Thymus (tissue), 11 donors: ENCODE results near the gene LRP3. TPM values are rescaled to one million over a fixed set of nuclear protein-coding genes. Genes with fewer than 3 reads are reported as not detected.

Experiments used
- DNase-seq, 9 donors: peaks; one replicate each; pipeline ENCODE4 v3.0.0-alpha.2; 2013; ENCODE audit warnings: low spot score in 9 of 9, low read depth in 6 of 9, missing footprints in 1 of 9
- H3K27ac ChIP-seq, 2 donors: one replicate each; pipeline ENCODE4 v1.5.1; 2013; ENCODE audit warnings: control low read depth in 1 of 2, low read depth in 1 of 2, low read length in 1 of 2, mild to moderate bottlenecking in 1 of 2, moderate library complexity in 1 of 2
- H3K27me3 ChIP-seq, 2 donors: one replicate each; pipeline ENCODE4 v1.5.1; 2013; ENCODE audit warnings: low read length in 1 of 2; ENCODE audit not compliant: control insufficient read depth in 2 of 2, insufficient read depth in 1 of 2
- H3K36me3 ChIP-seq, 2 donors: one replicate each; pipeline ENCODE4 v1.5.1; 2013; ENCODE audit warnings: low read length in 1 of 2, mild to moderate bottlenecking in 1 of 2, moderate library complexity in 1 of 2; ENCODE audit not compliant: control insufficient read depth in 2 of 2, insufficient read depth in 2 of 2
- H3K4me1 ChIP-seq, 2 donors: one replicate each; pipeline ENCODE4 v1.5.1; 2013; ENCODE audit warnings: low read length in 2 of 2; ENCODE audit not compliant: control insufficient read depth in 2 of 2, insufficient read depth in 2 of 2
- H3K4me3 ChIP-seq, 2 donors: one replicate each; pipeline ENCODE4 v1.5.1; 2013; ENCODE audit warnings: low read length in 2 of 2, control low read depth in 1 of 2, mild to moderate bottlenecking in 1 of 2
- H3K9me3 ChIP-seq, 2 donors: one replicate each; pipeline ENCODE4 v1.5.1; 2013; ENCODE audit warnings: low read length in 1 of 2, mild to moderate bottlenecking in 1 of 2; ENCODE audit not compliant: control insufficient read depth in 2 of 2, insufficient read depth in 1 of 2
- WGBS: extraction: QIAGEN DNeasy Blood & Tissue Kit; methylation state at CpG from one replicate; pipeline ENCODE4 v1.1.7; 2013; 5-methylcytosine and 5-hydroxymethylcytosine counted together
- polyA plus RNA-seq: library from polyadenylated mRNA; stranded (reverse); fragments of 200-250 nt; gene quantifications from one replicate; pipeline ENCODE4 v1.2.3, GENCODE V29; 2013
- total RNA-seq: library from RNA; stranded (reverse); fragments of 120-200 nt; gene quantifications from one replicate; pipeline ENCODE4 v1.2.4, GENCODE V29; 2013
- donor health status: healthy.

LRP3 gene
- total and polyA plus RNA-seq, 2 donors, result 2.6 to 4.0 TPM

- Histone ChIP-seq H3K36me3 (no peaks in the 10 kb centered on the region), H3K27me3 (peaks cover 53 to 54% of the 10 kb centered on the region in 2 donors), H3K4me1 (no peaks in the 10 kb centered on the region), H3K9me3 (no peaks in the 10 kb centered on the region), H3K27ac (no peak overlapping the region), H3K4me3 (no peak overlapping the region)
- DNase-seq, result no peak
- WGBS, result 95% methylated on average over 10 of the region's 10 CpGs
Observed at GRCh38 chr19:33196446-33197193, 2.5 kb downstream of the LRP3 start.

GRCh38 chr19:33197591-33198000 is 3.5 kb downstream of the LRP3 start:
- no peak for DNase-seq

GRCh38 chr19:33198169-33198568 is 4.0 kb downstream of the LRP3 start:
- 95% methylated on average over 7 of the region's 7 CpGs for WGBS
- no peaks in the 10 kb centered on the region for H3K9me3 ChIP-seq
- H3K4me3 ChIP-seq, result no peak overlapping the region
- no peak for DNase-seq
- H3K27me3 ChIP-seq, result peaks cover 38% of the 10 kb centered on the region in 2 donors
- no peaks in the 10 kb centered on the region for H3K36me3 ChIP-seq
- no peak overlapping the region for H3K27ac ChIP-seq
- H3K4me1 ChIP-seq, result no peaks in the 10 kb centered on the region

More at GRCh38 chr19:33197591-33198000, 3.5 kb downstream of the LRP3 start:
- H3K27me3 ChIP-seq, result peaks cover 44% of the 10 kb centered on the region in 2 donors
- H3K4me3 ChIP-seq, result no peak overlapping the region
- H3K27ac ChIP-seq, result no peak overlapping the region
- H3K4me1 ChIP-seq, result no peaks in the 10 kb centered on the region
- H3K9me3 ChIP-seq, result no peaks in the 10 kb centered on the region
- 95% methylated on average over 11 of the region's 11 CpGs for WGBS
- H3K36me3 ChIP-seq, result no peaks in the 10 kb centered on the region

GRCh38 chr19:33199441-33200265 is 5.5 kb downstream of the LRP3 start:
- Histone ChIP-seq H3K4me1 (no peaks in the 10 kb centered on the region), H3K27ac (no peak overlapping the region), H3K4me3 (no peak overlapping the region), H3K27me3 (peaks cover 23 to 30% of the 10 kb centered on the region in 2 donors), H3K9me3 (no peaks in the 10 kb centered on the region), H3K36me3 (no peaks in the 10 kb centered on the region)
- WGBS, result 84% methylated on average over 8 of the region's 8 CpGs
- DNase-seq, result no peak

- H3K27me3 ChIP-seq, result peaks cover 6 to 15% of the 10 kb centered on the region in 2 donors
- no peak overlapping the region for H3K27ac ChIP-seq
- WGBS, result 91% methylated on average over 6 of the region's 6 CpGs
- H3K36me3 ChIP-seq, result no peaks in the 10 kb centered on the region
- no peaks in the 10 kb centered on the region for H3K4me1 ChIP-seq
- no peaks in the 10 kb centered on the region for H3K9me3 ChIP-seq
- no peak for DNase-seq
- H3K4me3 ChIP-seq, result no peak overlapping the region
Observed at GRCh38 chr19:33201473-33201872, 7.3 kb downstream of the LRP3 start.

- no peak for DNase-seq
- Histone ChIP-seq H3K4me1 (no peaks in the 10 kb centered on the region), H3K9me3 (no peaks in the 10 kb centered on the region), H3K36me3 (no peaks in the 10 kb centered on the region), H3K4me3 (no peak overlapping the region), H3K27ac (no peak overlapping the region), H3K27me3 (peaks cover under 1 to 9% of the 10 kb centered on the region in 2 donors)
- 98% methylated on average over 15 of the region's 15 CpGs for WGBS
Observed at GRCh38 chr19:33201886-33202545, 7.9 kb downstream of the LRP3 start.

GRCh38 chr19:33202546-33203507 is 8.7 kb downstream of the LRP3 start:
- H3K9me3 ChIP-seq, result no peaks in the 10 kb centered on the region
- H3K4me1 ChIP-seq, result no peaks in the 10 kb centered on the region
- no peaks in the 10 kb centered on the region for H3K36me3 ChIP-seq
- DNase-seq, result no peak
- peaks cover 0 to 3% of the 10 kb centered on the region in 2 donors for H3K27me3 ChIP-seq
- H3K27ac ChIP-seq, result no peak overlapping the region
- no peak overlapping the region for H3K4me3 ChIP-seq
- WGBS, result 93% methylated on average over 27 of the region's 27 CpGs

GRCh38 chr19:33203529-33203928 is 9.4 kb downstream of the LRP3 start:
- no peaks in the 10 kb centered on the region for H3K36me3 ChIP-seq
- no peaks in the 10 kb centered on the region for H3K4me1 ChIP-seq
- no peak overlapping the region for H3K4me3 ChIP-seq
- H3K27me3 ChIP-seq, result peaks cover 0 to 1% of the 10 kb centered on the region in 2 donors
- no peak for DNase-seq
- H3K9me3 ChIP-seq, result no peaks in the 10 kb centered on the region
- H3K27ac ChIP-seq, result no peak overlapping the region
- 90% methylated on average over 6 of the region's 6 CpGs for WGBS
